HepG2 (cell line): Measurements from ENCODE around the gene PDZD2. TPM values are rescaled to one million over a fixed set of nuclear protein-coding genes. Genes with fewer than 3 reads are reported as not detected.

Source experiments
- ATAC-seq: fragments of 200-7000 bp; cut with Tn5 transposase; 3 replicates; pipeline ENCODE4 v1.9.1; 2020; ENCODE audit warnings: mild to moderate bottlenecking, moderate library complexity
- BruUV-seq: library from RNA; stranded (reverse); fragments of 400-500 nt; replicated peaks from 2 replicates; lab custom pipeline; 2021; lab: Mats Ljungman, UMichigan
- CTCF ChIA-PET: fragments of 300-600 bp; formaldehyde crosslinking; extraction: SDS; loops from one replicate; lab custom pipeline; 2021; ENCODE audit warnings: low total read pairs, inconsistent platforms, low intra/inter-chr PET ratio; lab: Yijun Ruan, JAX
- POLR2A ChIA-PET: fragments of 350-600 bp; sonication (Branson Sonifier 250); formaldehyde crosslinking; loops from one replicate; lab custom pipeline; 2020; ENCODE audit warnings: antibody characterized with exemption, inconsistent platforms; lab: Yijun Ruan, JAX
- DNase-seq: peaks from one replicate; pipeline ENCODE4 v3.0.0-alpha.2; 2015; ENCODE audit warnings: low spot score
- FAIRE-seq: peaks from 3 replicates; lab custom pipeline; 2011; peaks lifted over from hg19 to GRCh38; lab: Jason Lieb, UNC
- H2AFZ ChIP-seq: one replicate; pipeline ENCODE4 v1.6.1; 2011; ENCODE audit warnings: low read length, inconsistent platforms
- H3K27ac ChIP-seq: fragments of 300-600 bp; 3 replicates; pipeline ENCODE4 v1.8.0; 2011; ENCODE audit warnings: mixed run types, mild to moderate bottlenecking, mixed read lengths, low read length, inconsistent platforms; ENCODE audit not compliant: insufficient read depth; ENCODE audit errors: extremely low read length
- H3K27me3 ChIP-seq, 2 experiments: fragments of 200-600 bp in 1 of 2; 2 replicates in 1 of 2; 3 replicates in 1 of 2; pipeline versions ENCODE4 v1.6.0 to v1.8.0; 2011; ENCODE audit warnings: low read length in 2 of 2, mild to moderate bottlenecking in 2 of 2, moderate library complexity in 2 of 2, inconsistent platforms in 1 of 2; ENCODE audit not compliant: insufficient read depth in 2 of 2, control insufficient read depth in 1 of 2
- H3K36me3 ChIP-seq, 2 experiments: fragments of 200-600 bp in 1 of 2; replicated peaks in 1 of 2; 2 replicates in 1 of 2; 3 replicates in 1 of 2; pipeline versions ENCODE4 v1.5.1 to v1.8.0; 2011; ENCODE audit warnings: low read length in 2 of 2, inconsistent platforms in 1 of 2; ENCODE audit not compliant: insufficient read depth in 2 of 2, control insufficient read depth in 1 of 2
- H3K4me1 ChIP-seq: 2 replicates; pipeline ENCODE4 v1.5.1; 2012; ENCODE audit warnings: low read length, inconsistent platforms; ENCODE audit not compliant: insufficient read depth
- H3K4me2 ChIP-seq: 2 replicates; pipeline ENCODE4 v1.6.0; 2011; ENCODE audit warnings: low read depth, low read length, inconsistent platforms
- H3K4me3 ChIP-seq, 3 experiments: fragments of 200-600 bp in 1 of 3; sonication (generic), shearing (Covaris generic) in 1 of 3; replicated peaks in 1 of 3; 2 replicates each; pipeline ENCODE4 v1.5.1; 2011 to 2016; ENCODE audit warnings: low read length in 3 of 3, inconsistent platforms in 2 of 3, low read depth in 2 of 3, mild to moderate bottlenecking in 2 of 3, control low read depth in 1 of 3, mixed read lengths in 1 of 3; ENCODE audit not compliant: insufficient read depth in 1 of 3
- H3K79me2 ChIP-seq: one replicate; pipeline ENCODE4 v1.6.1; 2011; ENCODE audit warnings: low read length, inconsistent platforms; ENCODE audit not compliant: insufficient read depth
- H3K9ac ChIP-seq: 2 replicates; pipeline ENCODE4 v1.6.0; 2011; ENCODE audit warnings: mild to moderate bottlenecking, low read depth, low read length, inconsistent platforms; ENCODE audit not compliant: insufficient read depth
- H3K9me3 ChIP-seq: 2 replicates; pipeline ENCODE4 v1.5.1; 2012; ENCODE audit warnings: mild to moderate bottlenecking, low read length
- H4K20me1 ChIP-seq: 2 replicates; pipeline ENCODE4 v1.6.0; 2011; ENCODE audit warnings: inconsistent platforms, mild to moderate bottlenecking, low read length, moderate library complexity; ENCODE audit not compliant: insufficient read depth
- HNRNPK ChIP-seq: fragments of 200-400 bp; formaldehyde crosslinking; IDR thresholded peaks from 2 replicates; pipeline ENCODE4 v1.6.1; 2018; ENCODE audit warnings: low read length, low read depth, moderate library complexity, mild to moderate bottlenecking; ENCODE audit not compliant: poor library complexity, severe bottlenecking
- MZF1 ChIP-seq: sonication (generic); formaldehyde crosslinking; IDR thresholded peaks from 2 replicates; pipeline ENCODE4 v1.8.1; 2023; ENCODE audit warnings: mild to moderate bottlenecking, missing genetic modification reagents, borderline replicate concordance
- RORA ChIP-seq: sonication (generic); formaldehyde crosslinking; IDR thresholded peaks from 2 replicates; pipeline ENCODE4 v1.5.0; 2020; ENCODE audit warnings: mild to moderate bottlenecking, missing genetic modification reagents, moderate library complexity
- ZNF761 ChIP-seq: sonication (generic); formaldehyde crosslinking; conservative IDR thresholded peaks from 2 replicates; pipeline ENCODE4 v1.4.0; 2020; ENCODE audit warnings: mild to moderate bottlenecking, missing genetic modification reagents
- WGBS: methylation state at CpG from one replicate; pipeline ENCODE4 v1.1.6; 2017; ENCODE audit warnings: low lambda C conversion rate; 5-methylcytosine and 5-hydroxymethylcytosine counted together
- in situ Hi-C: cut with HindIII; loops from 2 replicates; pipeline ENCODE4 v1.10.0; 2017; ENCODE audit warnings: low pct_unique_long_range_greater_than_20kb; ENCODE audit not compliant: extremely low pct_ligation_motif_present
- intact Hi-C: fragments of 100-400 bp; cut with micrococcal nuclease; formaldehyde crosslinking; loops from one replicate; pipeline ENCODE4 v1.10.0; 2022; ENCODE audit not compliant: unreplicated experiment
- polyA plus RNA-seq, 8 experiments: library from polyadenylated mRNA; depleted of rRNA in 3 of 8; stranded (reverse) in 7 of 8; unstranded in 1 of 8; fragments of >200 nt; fragmentation: Illumina TruSeq in 4 of 8; extraction: Trizol in 4 of 8; gene quantifications; 2 replicates each; pipeline versions ENCODE4 v1.2.1 to v1.2.3, GENCODE V29; 2011 to 2016; ENCODE audit warnings: low read depth in 4 of 8, missing spikeins in 1 of 8, mixed read lengths in 1 of 8; ENCODE audit not compliant: insufficient read depth in 1 of 8
- total RNA-seq, 5 experiments: library from RNA; depleted of rRNA; stranded (reverse); fragments of >200 nt; fragmentation: Illumina TruSeq; extraction: Trizol; gene quantifications; 2 replicates each; pipeline ENCODE4 v1.2.3, GENCODE V29; 2016; ENCODE audit warnings: low read depth in 1 of 5
- TF ChIP-seq, protein P1 (sequence below): sonication (generic); formaldehyde crosslinking; IDR thresholded peaks from 2 replicates; pipeline ENCODE4 v1.4.0; 2020; ENCODE audit warnings: missing genetic modification reagents, mild to moderate bottlenecking, borderline replicate concordance

The PDZD2 gene
- total and polyA plus RNA-seq, 2 of the 13 experiments (the other 11 are each of a cell fraction or from before 2014, with no cell fraction given), result 0.04 TPM; not detected in 1

GRCh38 chr5:31748458-31749172, 109.7 kb downstream of the PDZD2 start:
- no peaks in the 10 kb centered on the region for H3K36me3 ChIP-seq
- H3K79me2 ChIP-seq, result no peaks in the 10 kb centered on the region
- no peak overlapping the region for H3K4me2 ChIP-seq
- H3K9ac ChIP-seq, result no peak overlapping the region
- ChIA-PET CTCF (no interaction called here), POLR2A (no interaction called here)
- FAIRE-seq (no peak), DNase-seq (no peak), ATAC-seq (no peak)
- H3K4me3 ChIP-seq, result no peak overlapping the region
- no peaks in the 10 kb centered on the region for H3K9me3 ChIP-seq
- intact Hi-C loops (no loop called here), in situ Hi-C loops (no loop called here)
- no peaks in the 10 kb centered on the region; a peak in 2 of 5 replicates for H3K27me3 ChIP-seq
- no peak for TF ChIP-seq ZNF761 (CRISPR knock-in tag)
- no peak for TF ChIP-seq RORA
- no peak for TF ChIP-seq HNRNPK
- TF ChIP-seq, protein P1, sequence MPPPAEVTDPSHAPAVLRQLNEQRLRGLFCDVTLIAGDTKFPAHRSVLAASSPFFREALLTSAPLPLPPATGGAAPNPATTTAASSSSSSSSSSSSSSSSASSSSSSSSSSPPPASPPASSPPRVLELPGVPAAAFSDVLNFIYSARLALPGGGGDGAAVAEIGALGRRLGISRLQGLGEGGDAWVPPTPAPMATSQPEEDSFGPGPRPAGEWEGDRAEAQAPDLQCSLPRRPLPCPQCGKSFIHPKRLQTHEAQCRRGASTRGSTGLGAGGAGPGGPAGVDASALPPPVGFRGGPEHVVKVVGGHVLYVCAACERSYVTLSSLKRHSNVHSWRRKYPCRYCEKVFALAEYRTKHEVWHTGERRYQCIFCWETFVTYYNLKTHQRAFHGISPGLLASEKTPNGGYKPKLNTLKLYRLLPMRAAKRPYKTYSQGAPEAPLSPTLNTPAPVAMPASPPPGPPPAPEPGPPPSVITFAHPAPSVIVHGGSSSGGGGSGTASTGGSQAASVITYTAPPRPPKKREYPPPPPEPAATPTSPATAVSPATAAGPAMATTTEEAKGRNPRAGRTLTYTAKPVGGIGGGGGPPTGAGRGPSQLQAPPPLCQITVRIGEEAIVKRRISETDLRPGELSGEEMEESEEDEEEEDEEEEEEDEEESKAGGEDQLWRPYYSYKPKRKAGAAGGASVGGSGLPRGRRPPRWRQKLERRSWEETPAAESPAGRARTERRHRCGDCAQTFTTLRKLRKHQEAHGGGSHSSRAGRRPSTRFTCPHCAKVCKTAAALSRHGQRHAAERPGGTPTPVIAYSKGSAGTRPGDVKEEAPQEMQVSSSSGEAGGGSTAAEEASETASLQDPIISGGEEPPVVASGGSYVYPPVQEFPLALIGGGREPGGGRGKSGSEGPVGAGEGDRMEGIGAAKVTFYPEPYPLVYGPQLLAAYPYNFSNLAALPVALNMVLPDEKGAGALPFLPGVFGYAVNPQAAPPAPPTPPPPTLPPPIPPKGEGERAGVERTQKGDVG, result no peak
- no peak for TF ChIP-seq MZF1
- no peaks in the 10 kb centered on the region for H4K20me1 ChIP-seq
- H3K4me1 ChIP-seq, result no peaks in the 10 kb centered on the region
- WGBS, result 0% methylated on average over 3 of the region's 3 CpGs
- BruUV-seq, result no TSS peak
- H3K27ac ChIP-seq, result no peak overlapping the region
- H2AFZ ChIP-seq, result no peak overlapping the region
